GM12878 (cell line): ENCODE measurements around the gene ARID5B. TPM values are rescaled to one million over a fixed set of nuclear protein-coding genes. Genes with fewer than 3 reads are reported as not detected.
A peak's percentile ranks its signal among the peaks of the same experiment; 100 is the strongest.

ENCODE experiments used
- ESRRA ChIP-seq: IDR thresholded peaks from 2 replicates; pipeline ENCODE4 v1.6.1; 2012; ENCODE audit warnings: mild to moderate bottlenecking, low read length, improper control_type of control experiment
- IRF3 ChIP-seq: fragments of 450-650 bp; IDR thresholded peaks from 2 replicates; pipeline ENCODE4 v1.6.1; 2014; ENCODE audit warnings: mild to moderate bottlenecking
- NFYB ChIP-seq: IDR thresholded peaks from 2 replicates; pipeline ENCODE4 v1.6.1; 2011; ENCODE audit warnings: low read depth, mild to moderate bottlenecking, low read length, improper control_type of control experiment, moderate library complexity; ENCODE audit not compliant: insufficient read depth
- POU2F2 ChIP-seq: IDR thresholded peaks from 3 replicates; pipeline ENCODE4 v1.6.1; 2011; ENCODE audit warnings: low read depth, mild to moderate bottlenecking, low read length, borderline replicate concordance
- RBBP5 ChIP-seq: fragments of 200-600 bp; sonication (generic); conservative IDR thresholded peaks from 2 replicates; pipeline ENCODE4 v1.6.1; 2016
- TCF12 ChIP-seq: IDR thresholded peaks from 2 replicates; pipeline ENCODE4 v1.6.1; 2011; ENCODE audit warnings: low read depth, mild to moderate bottlenecking, low read length
- TCF3 ChIP-seq: IDR thresholded peaks from 2 replicates; pipeline ENCODE4 v1.6.1; 2012; ENCODE audit warnings: low read depth, mild to moderate bottlenecking, low read length, borderline replicate concordance; ENCODE audit not compliant: insufficient read depth
- ZNF207 ChIP-seq: fragments of 450-650 bp; IDR thresholded peaks from 2 replicates; pipeline ENCODE4 v1.6.1; 2014; ENCODE audit warnings: antibody characterized with exemption, mild to moderate bottlenecking, borderline replicate concordance
- ZNF274 ChIP-seq: IDR thresholded peaks from one replicate; pipeline ENCODE4 v1.8.0; 2011; ENCODE audit not compliant: insufficient read length, insufficient read depth
- polyA plus RNA-seq, 11 experiments: library from polyadenylated mRNA; depleted of rRNA in 4 of 11; unstranded in 6 of 11; stranded (reverse) in 5 of 11; fragments of >200 nt; fragmentation: Nextera tagmentation in 4 of 11; fragmentation: Illumina TruSeq in 1 of 11; extraction: Ambion mirVana in 4 of 11; extraction: Trizol in 1 of 11; gene quantifications; 1 replicate in 1 of 11; 2 replicates in 10 of 11; pipeline versions ENCODE4 v1.2.1 to v1.2.3, GENCODE V29; 2011 to 2016; ENCODE audit warnings: inconsistent platforms in 2 of 11, missing spikeins in 2 of 11, low read depth in 1 of 11
- total RNA-seq, 4 experiments: library from RNA; depleted of rRNA in 3 of 4; stranded (reverse); fragments of >200 nt in 3 of 4; fragmentation: Illumina TruSeq in 1 of 4; extraction: Trizol in 1 of 4; gene quantifications; 2 replicates each; pipeline versions ENCODE4 v1.2.1 to v1.2.3, GENCODE V29; 2013 to 2021
- TF ChIP-seq, protein P1 (sequence below): fragments of 450-650 bp; formaldehyde crosslinking; IDR thresholded peaks from 2 replicates; pipeline ENCODE4 v1.5.0; 2022; ENCODE audit warnings: mild to moderate bottlenecking, missing genetic modification characterization
- TF ChIP-seq, protein P2 (sequence below): IDR thresholded peaks from 2 replicates; pipeline ENCODE4 v1.6.1; 2012; ENCODE audit warnings: low read length, inconsistent platforms

Gene ARID5B
- total and polyA plus RNA-seq, 10 of the 15 experiments (the other 5 are each of a cell fraction or from before 2014, with no cell fraction given), result 2.7 to 8.5 (median 6.1) TPM

- TF ChIP-seq ZNF274 (no peak), RBBP5 (no peak), TCF3 (0 out of 2 replicates have a peak, but pooled peaks have one; percentile 20), ESRRA (no peak), ZNF207 (no peak), IRF3 (no peak), NFYB (no peak), TCF12 (0 out of 2 replicates have a peak, but pooled peaks have one; percentile 6), POU2F2 (peak; percentile 49; the same call in 1 of the 3 replicates)
- TF ChIP-seq, protein P1, sequence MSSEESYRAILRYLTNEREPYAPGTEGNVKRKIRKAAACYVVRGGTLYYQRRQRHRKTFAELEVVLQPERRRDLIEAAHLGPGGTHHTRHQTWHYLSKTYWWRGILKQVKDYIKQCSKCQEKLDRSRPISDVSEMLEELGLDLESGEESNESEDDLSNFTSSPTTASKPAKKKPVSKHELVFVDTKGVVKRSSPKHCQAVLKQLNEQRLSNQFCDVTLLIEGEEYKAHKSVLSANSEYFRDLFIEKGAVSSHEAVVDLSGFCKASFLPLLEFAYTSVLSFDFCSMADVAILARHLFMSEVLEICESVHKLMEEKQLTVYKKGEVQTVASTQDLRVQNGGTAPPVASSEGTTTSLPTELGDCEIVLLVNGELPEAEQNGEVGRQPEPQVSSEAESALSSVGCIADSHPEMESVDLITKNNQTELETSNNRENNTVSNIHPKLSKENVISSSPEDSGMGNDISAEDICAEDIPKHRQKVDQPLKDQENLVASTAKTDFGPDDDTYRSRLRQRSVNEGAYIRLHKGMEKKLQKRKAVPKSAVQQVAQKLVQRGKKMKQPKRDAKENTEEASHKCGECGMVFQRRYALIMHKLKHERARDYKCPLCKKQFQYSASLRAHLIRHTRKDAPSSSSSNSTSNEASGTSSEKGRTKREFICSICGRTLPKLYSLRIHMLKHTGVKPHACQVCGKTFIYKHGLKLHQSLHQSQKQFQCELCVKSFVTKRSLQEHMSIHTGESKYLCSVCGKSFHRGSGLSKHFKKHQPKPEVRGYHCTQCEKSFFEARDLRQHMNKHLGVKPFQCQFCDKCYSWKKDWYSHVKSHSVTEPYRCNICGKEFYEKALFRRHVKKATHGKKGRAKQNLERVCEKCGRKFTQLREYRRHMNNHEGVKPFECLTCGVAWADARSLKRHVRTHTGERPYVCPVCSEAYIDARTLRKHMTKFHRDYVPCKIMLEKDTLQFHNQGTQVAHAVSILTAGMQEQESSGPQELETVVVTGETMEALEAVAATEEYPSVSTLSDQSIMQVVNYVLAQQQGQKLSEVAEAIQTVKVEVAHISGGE, result no peak
- TF ChIP-seq, protein P2, sequence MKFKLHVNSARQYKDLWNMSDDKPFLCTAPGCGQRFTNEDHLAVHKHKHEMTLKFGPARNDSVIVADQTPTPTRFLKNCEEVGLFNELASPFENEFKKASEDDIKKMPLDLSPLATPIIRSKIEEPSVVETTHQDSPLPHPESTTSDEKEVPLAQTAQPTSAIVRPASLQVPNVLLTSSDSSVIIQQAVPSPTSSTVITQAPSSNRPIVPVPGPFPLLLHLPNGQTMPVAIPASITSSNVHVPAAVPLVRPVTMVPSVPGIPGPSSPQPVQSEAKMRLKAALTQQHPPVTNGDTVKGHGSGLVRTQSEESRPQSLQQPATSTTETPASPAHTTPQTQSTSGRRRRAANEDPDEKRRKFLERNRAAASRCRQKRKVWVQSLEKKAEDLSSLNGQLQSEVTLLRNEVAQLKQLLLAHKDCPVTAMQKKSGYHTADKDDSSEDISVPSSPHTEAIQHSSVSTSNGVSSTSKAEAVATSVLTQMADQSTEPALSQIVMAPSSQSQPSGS, result 0 out of 2 replicates have a peak, but pooled peaks have one; percentile 6
These were observed 438 bp downstream of the ARID5B start (continued) for GRCh38 chr10:61901829-61902444.
